GM15510 (cell line): ENCODE results near the gene PUSL1.

Experiments used
- POLR2A ChIP-seq: IDR thresholded peaks from 3 replicates; pipeline ENCODE4 v1.6.1; 2011; ENCODE audit warnings: borderline replicate concordance; ENCODE audit not compliant: insufficient read length; ENCODE audit errors: extremely low read depth

The PUSL1 gene

DNA sequence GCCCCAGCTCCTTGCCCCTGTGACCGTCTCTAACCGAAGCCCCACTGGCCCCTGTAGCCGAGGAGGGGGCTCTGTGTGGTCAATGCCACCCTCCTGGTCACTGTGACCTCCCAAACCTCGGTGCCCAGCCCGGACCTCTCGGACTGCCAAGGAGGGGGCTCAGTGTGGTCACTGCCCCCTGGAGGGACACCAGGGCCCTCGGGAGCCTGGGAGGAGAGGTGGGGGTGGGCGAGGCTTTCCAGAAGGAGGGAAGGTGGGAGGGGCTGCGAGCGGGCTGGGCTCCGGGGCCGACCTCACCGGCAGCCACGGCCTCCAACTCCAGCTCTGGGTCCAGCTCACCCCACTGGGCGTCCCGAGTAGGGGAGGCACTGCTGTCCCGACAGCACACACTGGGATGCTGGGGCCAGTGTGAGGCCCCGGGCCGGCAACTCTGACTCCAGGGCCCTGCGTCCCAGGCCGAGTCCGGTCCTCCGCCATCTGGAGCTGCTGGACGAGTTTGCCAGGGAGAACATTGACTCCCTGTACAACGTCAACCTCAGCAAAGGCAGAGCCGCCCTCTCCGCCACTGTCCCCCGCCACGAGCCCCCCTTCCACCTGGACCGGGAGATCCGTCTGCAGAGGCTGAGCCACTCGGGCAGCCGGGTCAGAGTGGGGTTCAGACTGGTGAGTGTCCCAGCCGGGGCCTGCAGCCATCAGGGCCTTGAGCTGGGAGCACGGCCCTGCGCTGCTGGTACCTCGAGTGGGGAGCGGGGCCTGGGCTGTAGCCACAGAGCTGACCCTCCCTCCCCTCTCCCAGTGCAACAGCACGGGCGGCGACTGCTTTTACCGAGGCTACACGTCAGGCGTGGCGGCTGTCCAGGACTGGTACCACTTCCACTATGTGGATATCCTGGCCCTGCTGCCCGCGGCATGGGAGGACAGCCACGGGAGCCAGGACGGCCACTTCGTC lies 21.8 kb upstream of the PUSL1 start:
- no peak for TF ChIP-seq POLR2A

DNA sequence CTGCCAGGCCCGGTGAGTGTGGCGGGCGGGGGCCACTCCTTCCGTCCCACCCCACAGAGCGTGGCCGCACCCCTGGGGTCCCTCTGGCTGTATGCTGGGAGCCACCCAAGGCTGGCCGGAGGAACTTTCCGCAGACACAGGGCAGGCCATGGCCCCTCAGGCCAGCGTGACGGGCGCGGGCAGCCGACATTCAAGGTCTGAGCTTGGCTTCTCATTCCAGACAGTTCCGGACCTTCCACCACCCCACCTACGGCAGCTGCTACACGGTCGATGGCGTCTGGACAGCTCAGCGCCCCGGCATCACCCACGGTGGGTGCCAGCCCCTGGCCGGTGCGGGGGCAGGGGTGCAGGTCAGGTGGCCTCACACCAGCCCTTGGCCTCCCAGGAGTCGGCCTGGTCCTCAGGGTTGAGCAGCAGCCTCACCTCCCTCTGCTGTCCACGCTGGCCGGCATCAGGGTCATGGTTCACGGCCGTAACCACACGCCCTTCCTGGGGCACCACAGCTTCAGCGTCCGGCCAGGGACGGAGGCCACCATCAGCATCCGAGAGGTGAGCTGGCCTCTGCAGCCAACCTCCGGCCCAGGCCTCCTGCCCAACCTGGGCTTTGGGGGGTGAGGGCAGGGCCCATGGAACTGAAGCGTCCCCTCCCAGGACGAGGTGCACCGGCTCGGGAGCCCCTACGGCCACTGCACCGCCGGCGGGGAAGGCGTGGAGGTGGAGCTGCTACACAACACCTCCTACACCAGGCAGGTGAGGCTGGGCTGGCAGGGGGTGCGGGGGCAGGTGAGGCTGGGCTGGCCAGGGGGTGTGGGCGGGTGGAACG lies 20.9 kb upstream of the PUSL1 start:
- no peak for TF ChIP-seq POLR2A

DNA sequence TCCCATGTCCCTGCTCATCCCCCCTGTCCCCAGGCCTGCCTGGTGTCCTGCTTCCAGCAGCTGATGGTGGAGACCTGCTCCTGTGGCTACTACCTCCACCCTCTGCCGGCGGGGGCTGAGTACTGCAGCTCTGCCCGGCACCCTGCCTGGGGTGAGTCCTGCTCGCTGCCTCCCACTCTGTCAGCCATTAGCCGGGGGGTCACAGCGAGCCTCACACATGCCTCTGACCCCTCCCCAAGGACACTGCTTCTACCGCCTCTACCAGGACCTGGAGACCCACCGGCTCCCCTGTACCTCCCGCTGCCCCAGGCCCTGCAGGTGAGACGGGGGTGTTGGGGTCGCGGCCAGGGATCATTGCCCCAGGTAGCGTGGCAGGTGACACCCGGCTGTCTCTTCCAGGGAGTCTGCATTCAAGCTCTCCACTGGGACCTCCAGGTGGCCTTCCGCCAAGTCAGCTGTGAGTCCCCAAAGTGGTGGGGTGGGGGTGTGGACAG lies 18.1 kb upstream of the PUSL1 start:
- TF ChIP-seq POLR2A = no peak

DNA sequence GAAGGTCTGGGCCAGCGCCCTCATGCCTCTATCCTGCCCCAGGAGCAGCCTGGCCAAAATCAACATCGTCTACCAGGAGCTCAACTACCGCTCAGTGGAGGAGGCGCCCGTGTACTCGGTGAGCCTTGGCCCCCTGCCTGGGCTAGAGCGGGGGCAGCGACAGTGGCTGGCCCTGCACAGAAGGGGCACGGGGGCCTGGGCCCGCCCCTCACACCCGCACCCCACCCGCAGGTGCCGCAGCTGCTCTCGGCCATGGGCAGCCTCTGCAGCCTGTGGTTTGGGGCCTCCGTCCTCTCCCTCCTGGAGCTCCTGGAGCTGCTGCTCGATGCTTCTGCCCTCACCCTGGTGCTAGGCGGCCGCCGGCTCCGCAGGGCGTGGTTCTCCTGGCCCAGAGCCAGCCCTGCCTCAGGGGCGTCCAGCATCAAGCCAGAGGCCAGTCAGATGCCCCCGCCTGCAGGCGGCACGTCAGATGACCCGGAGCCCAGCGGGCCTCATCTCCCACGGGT lies 17.3 kb upstream of the PUSL1 start:
- no peak for TF ChIP-seq POLR2A

DNA sequence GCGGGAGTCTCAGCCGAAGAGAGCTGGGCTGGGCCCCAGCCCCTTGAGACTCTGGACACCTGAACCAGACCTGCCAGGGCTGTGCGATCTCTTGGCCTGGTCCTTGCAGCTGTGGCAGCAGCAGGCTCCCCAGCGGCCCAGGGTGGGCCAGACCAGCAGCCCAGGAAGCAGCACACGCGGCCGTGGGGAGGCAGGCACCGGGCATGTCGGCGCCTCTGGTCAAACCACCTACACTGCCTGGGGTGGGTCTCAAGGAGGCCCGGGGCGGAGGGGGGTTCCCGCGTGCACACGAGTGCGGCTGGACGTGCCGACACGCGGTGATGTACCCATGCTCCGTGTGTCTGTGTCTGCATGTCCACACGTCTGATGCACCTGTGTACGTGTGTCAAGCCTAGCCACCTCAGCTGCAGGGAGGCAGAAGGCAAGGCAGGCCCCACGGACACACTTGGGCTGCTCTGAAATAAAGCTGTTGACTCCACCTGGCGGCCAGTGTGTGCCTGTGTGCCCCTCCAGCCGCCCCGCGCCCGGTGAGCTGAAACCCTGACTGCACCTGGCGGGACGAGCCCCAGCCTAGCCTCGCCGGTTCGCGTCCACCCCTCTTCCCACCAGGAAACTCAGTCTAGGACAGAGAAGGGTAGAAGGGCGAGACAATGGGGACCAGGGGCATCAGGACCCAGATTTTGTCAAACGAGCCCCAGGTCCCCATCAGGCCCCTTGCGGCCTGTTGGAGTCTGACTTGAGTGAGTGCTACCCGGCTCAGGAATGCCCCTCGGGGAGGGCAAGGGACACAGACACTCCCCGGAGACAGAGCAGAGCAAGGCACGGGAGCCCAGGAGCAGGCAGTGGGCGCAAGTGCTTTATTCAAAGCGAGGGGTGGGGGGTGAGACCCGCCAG lies 16.6 kb upstream of the PUSL1 start:
- TF ChIP-seq POLR2A = no peak

DNA sequence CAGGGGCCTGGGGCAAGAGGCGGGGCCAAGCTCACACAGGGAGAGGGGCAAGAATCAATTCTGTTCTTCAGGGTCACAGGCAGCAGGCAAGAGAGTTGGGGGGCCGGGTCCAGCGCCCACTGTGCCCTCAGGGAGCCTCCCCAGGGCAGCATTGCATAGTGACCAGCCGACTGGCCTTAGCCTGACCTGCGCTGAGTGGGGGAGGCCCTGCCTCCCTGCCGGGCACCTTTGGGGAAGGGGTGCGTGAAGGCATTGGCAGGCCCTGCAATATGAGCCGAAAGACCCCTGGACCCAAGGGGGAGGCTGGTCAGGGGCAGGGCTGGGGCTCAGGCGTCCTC lies 16.0 kb upstream of the PUSL1 start:
- no peak for TF ChIP-seq POLR2A

DNA sequence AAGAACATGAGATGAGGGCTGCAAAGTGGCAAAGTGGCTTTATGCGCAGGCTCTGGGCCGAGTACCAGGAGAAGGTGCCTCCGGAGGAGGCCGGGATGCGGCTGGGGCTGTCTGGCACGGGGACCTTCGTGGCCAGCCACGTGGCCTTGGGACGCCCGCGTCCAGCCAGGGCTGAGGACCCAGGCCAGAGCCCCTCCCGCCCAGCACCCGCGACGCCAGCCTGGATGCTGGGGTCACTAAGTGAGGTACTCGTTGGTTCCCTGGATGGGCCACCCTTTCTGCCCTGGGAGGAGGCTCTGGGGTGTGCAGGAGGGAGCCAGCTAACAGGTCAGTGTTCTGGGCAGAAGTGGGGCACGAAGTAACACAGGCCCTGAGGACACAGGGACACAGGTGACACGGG lies 15.5 kb upstream of the PUSL1 start:
- TF ChIP-seq POLR2A = no peak

DNA sequence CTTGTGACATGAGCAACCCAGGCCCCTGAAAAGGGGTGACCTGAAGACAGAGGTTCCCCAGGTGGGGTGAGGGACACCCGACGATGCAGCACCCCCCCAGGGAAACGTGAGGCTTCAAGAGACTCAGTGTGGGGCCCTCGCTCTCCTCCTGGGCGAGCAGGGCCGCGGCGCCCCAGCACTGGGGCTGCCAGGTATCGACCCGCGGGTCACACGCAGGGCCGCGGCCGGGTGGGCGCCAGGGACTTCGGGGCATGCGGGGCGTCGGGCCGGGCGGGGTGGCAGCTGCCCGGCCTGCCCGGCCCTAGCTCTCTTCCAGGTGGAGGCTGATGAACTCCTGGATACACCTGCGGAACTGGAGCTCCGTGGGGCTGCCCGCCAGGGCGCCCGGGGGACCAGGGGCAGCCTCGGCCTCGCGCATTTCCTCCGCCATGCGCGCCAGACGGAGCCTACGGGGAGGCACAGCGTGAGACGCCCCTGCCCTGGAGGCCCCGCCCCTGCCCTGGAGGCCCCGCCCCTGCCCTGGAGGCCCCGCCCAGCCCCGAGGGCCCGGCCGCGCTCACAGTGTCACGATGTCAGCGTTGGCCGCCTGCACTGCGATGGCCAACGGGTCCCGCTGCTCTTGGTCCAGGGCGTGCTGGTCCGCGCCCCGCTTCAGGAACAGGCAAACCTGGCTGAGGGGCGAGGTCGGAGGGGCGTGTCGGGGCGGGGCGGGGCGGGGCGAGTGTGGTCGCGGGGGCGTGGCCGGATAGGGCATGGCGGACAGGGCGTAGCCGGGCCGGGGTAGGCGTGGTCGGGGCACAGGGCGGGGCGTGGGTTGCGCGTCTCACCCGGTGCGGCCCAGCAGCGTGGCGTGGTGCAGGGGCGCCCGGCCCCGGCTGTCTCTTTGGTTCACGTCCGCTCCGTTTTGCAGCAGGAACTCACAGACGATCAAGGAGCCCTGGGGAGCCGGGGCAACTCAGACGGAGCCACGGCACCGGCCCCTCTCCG lies 14.8 kb upstream of the PUSL1 start:
- TF ChIP-seq POLR2A = no peak

DNA sequence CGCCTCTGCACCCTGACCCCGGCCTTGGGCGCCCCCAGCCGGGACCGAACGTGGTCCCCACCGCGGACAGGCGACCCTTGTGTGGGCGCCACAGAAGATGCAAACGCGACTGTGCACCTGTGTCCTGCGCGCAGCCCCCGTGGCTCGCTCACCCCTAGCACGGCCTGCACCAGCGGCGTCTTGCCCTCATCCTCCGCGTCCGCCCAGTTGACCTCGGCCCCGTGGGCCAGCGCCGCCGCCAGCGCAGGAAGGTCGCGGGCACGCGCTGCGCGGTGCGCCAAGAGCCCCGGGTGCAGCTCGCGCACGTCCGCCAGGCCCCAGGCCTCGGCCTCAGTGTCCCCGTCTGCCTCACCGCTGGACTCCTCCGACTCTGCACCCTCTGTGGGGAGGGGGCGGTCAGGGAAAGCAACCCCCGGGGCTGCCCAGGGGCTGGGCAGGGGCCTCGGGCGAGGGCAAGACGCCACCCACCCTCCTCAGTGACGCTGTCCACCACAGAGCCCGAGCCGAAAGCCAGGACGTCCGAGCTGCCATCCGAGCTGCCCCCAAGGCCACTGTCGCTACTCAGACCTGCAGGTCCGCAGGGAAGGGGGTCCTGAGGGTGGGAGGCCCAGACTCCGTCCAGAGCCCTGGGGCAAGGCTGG lies 14.0 kb upstream of the PUSL1 start:
- no peak for TF ChIP-seq POLR2A

DNA sequence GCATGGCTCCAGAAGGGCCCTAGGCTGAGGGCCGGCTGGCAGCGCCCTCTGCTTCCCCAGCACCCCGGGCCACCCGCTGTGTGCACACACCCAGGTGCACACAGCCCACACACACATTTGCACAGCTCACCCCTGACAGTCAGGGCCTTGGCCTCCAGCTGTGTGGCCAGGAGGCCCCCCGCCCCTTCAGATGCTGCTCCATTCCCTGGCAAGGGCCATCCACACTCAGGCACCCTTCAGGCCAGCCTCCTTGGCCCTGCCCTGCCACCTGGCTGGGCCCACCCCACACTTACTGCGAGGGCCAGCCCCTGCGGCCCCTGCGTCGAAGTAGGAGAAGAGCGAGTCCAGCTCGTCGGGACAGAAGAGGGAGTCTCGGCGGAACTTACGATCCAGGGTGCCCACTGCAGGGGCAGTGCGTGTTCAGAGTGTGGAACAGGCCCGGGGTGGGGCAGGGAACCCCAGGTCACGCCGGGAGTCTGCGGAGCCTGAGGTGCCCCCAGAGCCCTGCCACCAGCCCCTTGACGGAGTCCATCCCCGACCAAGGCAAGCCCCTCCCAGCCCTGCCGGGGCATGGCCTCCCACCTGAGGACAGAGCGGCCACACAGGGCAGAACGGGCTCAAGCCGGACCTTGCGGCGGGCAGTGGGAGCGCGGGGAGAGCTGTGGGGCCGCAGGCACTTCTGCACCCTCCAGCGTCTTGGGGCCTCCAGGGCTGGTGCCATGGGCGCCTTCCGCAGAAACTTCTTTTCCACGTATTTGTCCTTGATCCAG lies 13.1 kb upstream of the PUSL1 start:
- no peak for TF ChIP-seq POLR2A

DNA sequence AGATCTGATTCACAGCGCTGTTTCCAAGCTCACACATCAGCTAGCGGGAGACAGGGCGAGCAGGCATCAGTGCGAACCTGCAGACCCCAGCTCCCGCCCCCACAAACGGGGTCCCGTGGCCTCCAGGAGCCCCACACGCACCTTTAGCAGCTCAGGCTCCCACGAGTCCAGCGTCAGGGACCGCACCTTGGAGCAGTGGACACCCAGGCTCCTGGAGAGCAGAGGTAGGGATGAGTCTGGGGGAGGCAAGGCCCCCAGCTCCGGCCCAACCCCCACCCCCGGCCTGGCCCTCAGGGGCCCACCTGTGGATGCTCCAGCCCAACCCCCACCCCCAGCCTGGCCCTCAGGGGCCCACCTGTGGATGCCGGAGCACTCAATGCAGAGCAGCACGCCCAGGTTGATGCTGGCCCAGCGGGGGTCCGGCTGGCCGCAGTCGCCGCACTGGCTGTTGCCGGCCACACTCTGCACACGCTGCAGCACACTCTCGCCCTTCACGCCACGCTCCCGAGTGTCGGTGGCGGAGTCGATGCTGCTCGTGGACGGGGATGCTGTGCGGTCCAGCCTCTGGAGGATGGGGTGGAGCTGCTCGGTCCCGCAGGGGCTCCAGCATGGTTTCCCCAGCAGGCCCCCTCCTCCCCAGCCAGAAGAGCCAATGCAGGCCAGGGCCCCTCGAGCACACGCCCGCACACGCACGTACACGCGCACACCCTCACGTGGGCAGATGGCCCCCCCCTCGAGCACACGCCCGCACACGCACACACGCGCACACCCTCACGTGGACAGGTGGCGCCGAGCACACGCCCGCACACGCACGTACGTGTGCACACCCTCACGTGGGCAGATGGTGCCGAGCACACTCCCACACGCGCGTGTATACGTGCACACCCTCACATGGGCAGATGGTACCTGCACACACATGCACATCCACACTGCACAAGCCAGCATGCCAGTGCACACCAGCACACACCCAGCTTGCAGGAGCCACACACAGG lies 12.0 kb upstream of the PUSL1 start:
- TF ChIP-seq POLR2A = no peak

DNA sequence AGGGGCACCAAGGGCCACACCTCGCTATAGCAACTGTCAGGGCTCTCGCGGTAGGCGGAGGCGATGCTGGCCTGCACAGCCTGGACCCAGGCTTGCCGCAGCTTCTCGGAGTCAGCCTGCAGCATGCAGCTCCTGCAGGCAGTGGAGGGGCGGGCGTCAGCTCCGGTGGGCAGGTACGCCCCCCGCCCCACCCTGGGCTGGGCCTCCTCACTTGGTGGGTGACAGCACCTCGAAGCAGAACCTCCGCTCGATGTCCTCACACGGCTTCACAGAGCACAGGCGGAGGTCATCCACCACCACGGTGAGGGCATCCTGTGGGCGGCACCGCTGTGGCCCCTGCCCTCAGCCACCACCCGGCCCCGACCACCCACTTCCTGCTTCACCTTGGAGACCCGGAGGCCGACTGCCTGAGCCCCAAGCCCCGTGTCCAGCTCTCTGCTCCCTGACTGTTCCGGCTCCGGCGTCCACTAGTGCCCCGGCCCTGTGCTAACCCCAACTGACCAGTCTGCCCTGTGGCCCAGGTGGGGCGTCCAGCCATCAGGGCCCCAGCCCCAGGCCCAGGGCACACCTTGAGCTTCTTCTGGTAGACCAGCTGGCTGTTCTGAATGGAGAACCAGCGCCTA lies 10.5 kb upstream of the PUSL1 start:
- TF ChIP-seq POLR2A = no peak
